ENCODE results near the gene WRNIP1. TPM values are rescaled to one million over a fixed set of nuclear protein-coding genes. Genes with fewer than 3 reads are reported as not detected.

WRNIP1 gene
- total and polyA plus RNA-seq, 9 of the 15 experiments (the other 6 are each of a cell fraction or from before 2014, with no cell fraction given): 13.2 to 63.6 (median 48.6) TPM

GRCh38 chr6:2770171-2770570 is 5.0 kb downstream of the WRNIP1 start:
- Histone ChIP-seq H3K79me2 (ENCODE audit: control insufficient read depth, insufficient read depth, low read length) (peaks cover 99% of the 10 kb centered on the region), H3K9me3 (replicated peaks; ENCODE audit: control insufficient read depth, insufficient read depth, low read depth, low read length) (no peaks in the 10 kb centered on the region), H3K36me3 (ENCODE audit: control insufficient read depth, insufficient read depth, low read length) (peaks cover 78% of the 10 kb centered on the region), H3K27ac (ENCODE audit: extremely low read depth, low read depth, low read length) (peak overlapping the region; percentile 19; the same call in 2 of the 3 replicates), H2AFZ (ENCODE audit: low read depth, low read length) (no peak overlapping the region), H3K9me1 (ENCODE audit: control insufficient read depth, insufficient read depth, low read length) (no peaks in the 10 kb centered on the region), H3K9ac (ENCODE audit: insufficient read depth in 1 of 2, low read depth in 2 of 2, low read length in 2 of 2) (peak overlapping the region; percentile 2 to 9; a peak in 3 of 4 replicates), H4K20me1 (replicated peaks; ENCODE audit: control insufficient read depth, insufficient read depth, low read length) (peaks cover 43% of the 10 kb centered on the region), H3K4me1 (replicated peaks in 1 of 2; ENCODE audit: control insufficient read depth in 2 of 2, insufficient read depth in 2 of 2, low read length in 2 of 2) (peaks cover 25 to 35% of the 10 kb centered on the region in 2 experiments), H3K4me2 (ENCODE audit: insufficient read depth, low read length) (peak overlapping the region; percentile 79), H3K27me3 (ENCODE audit: control insufficient read depth in 2 of 2, insufficient read depth in 2 of 2, low read length in 2 of 2) (no peaks in the 10 kb centered on the region), H3K4me3 (peak overlapping the region; percentile 4; the same call in 1 of the 2 replicates)
- no TSS peak for BruUV-seq (replicated peaks)
- POLR2A ChIA-PET: interaction anchor here (1.1 to 10.9 kb wide), 6 partner anchors 12 to 220 kb away, joined by 3 to 151 read pairs (median 4); partner anchors contain the start of gene SERPINB1
- intact Hi-C loops (cut with micrococcal nuclease) (no loop called here), in situ Hi-C loops (cut with MboI) (no loop called here)
- FAIRE-seq (peak; percentile 78), ATAC-seq (peak; percentile 72), DNase-seq (ENCODE audit: extremely low read depth in 1 of 4, low spot score in 3 of 4) (peak; percentile 69 to 91 (median 79))
- CTCF ChIA-PET (ENCODE audit: low intra/inter-chr PET ratio): no interaction called here
- 9% methylated on average over 13 of the region's 13 CpGs for WGBS (ENCODE audit: insufficient coverage, low coverage, missing lambda C conversion rate)
- TF ChIP-seq TAL1 (IDR thresholded peaks at IDR 0.05) (no peak), TBP (optimal IDR thresholded peaks at IDR 0.05; ENCODE audit: low read depth, low read length) (no peak), RBM25 (IDR thresholded peaks at IDR 0.05; ENCODE audit: low read depth, low read length, severe bottlenecking) (no peak), HDGF (IDR thresholded peaks at IDR 0.05) (no peak), ETV1 (tag; conservative IDR thresholded peaks at IDR 0.05; ENCODE audit: low read depth) (no peak), GABPB2 (CRISPR knock-in tag; conservative IDR thresholded peaks at IDR 0.05) (no peak), ZNF79 (CRISPR knock-in tag; IDR thresholded peaks at IDR 0.05; ENCODE audit: low read depth) (no peak), PRDM10 (IDR thresholded peaks at IDR 0.05; ENCODE audit: partially characterized antibody) (no peak), ZFX (CRISPR knock-in tag; IDR thresholded peaks at IDR 0.05) (no peak), ZNF146 (CRISPR knock-in tag; IDR thresholded peaks at IDR 0.05; ENCODE audit: unreplicated experiment) (no peak), ARID3B (CRISPR knock-in tag; IDR thresholded peaks at IDR 0.05; ENCODE audit: borderline replicate concordance) (no peak), PHTF2 (CRISPR knock-in tag; IDR thresholded peaks at IDR 0.05) (no peak), RUNX1 (IDR thresholded peaks at IDR 0.05; ENCODE audit: low read depth) (no peak), ZBTB7A (IDR thresholded peaks at IDR 0.05; ENCODE audit: borderline replicate concordance, control insufficient read depth, low read depth, low read length) (no peak), ZC3H8 (IDR thresholded peaks at IDR 0.05) (no peak), SNIP1 (IDR thresholded peaks at IDR 0.05; ENCODE audit: low read depth) (no peak), NRF1 (conservative IDR thresholded peaks at IDR 0.05 in 1 of 2, IDR thresholded peaks at IDR 0.05 in 1 of 2) (0 out of 4 replicates have a peak, but pooled peaks of 1 of the 2 experiments have one; percentile 19)
